NCI-H446 treated with DMSO at 0.1 percent for 48 hours (cell line): ENCODE results near the gene ME2.
"Not testable (repeated sequence)": the region's sequence is repeated elsewhere in the genome, so short reads cannot be mapped to it uniquely, and the experiment has no call there.

Experiments
- DNase-seq: peaks from one replicate; lab custom pipeline; 2025; lab: John Stamatoyannopoulos, UW

The ME2 gene

GRCh38 chr18:50878345-50879301, at the start of gene ME2:
ME2 (plus strand) TSS chr18:50879118; CDS start chr18:50895821, 16,703 bp downstream.
- DNase-seq = peak; percentile 80

- DNase-seq = no peak
Observed at GRCh38 chr18:50829644-50830043, 49.3 kb upstream of the ME2 start.

GRCh38 chr18:50830544-50830943, 48.4 kb upstream of the ME2 start:
- no peak for DNase-seq

GRCh38 chr18:50832754-50833153, 46.2 kb upstream of the ME2 start:
- no peak for DNase-seq

DNA sequence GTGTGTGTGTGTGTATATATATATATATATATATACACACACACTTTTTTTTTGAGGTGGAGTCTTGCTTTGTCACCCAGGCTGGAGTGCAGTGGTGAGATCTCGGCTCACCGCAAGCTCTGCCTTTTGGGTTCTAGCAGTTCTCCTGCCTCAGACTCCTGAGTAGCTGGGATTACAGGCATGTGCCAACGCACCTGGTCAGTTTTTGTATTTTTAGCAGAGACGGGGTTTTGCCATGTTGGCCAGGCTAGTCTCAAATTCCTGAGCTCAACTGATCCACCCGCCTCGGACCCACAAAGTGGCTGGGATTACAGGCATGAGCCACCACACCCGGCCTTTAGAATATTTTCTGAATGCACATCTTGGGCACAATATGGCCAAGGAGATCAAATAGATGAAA, 45.4 kb upstream of the ME2 start:
- not testable (repeated sequence) for DNase-seq

- peak; percentile 49 for DNase-seq
Observed at GRCh38 chr18:50836521-50836957, 42.4 kb upstream of the ME2 start.

- no peak for DNase-seq
Observed at GRCh38 chr18:50839341-50839740, 39.6 kb upstream of the ME2 start.

DNA sequence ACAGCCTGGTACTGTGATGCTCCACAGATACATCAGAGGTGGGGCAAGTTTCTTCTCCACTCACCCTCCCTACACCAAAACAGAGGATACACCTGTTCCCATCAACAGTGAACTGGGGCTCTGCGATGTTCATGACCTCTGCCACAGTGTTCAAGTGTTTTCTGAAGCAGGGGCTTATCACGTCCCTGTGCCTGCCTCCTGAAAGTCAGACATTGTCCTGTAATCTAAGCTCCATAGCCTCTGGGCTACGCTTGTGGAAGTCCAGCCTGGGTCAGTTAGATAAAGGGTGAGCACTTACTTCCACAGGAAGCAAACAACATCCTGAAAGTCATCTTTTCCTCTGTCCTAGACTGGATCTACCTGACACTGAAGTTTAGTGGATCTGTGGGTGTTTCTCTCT, 38.9 kb upstream of the ME2 start:
- no peak for DNase-seq

- no peak for DNase-seq
Observed at GRCh38 chr18:50842846-50843245, 36.1 kb upstream of the ME2 start.

DNA sequence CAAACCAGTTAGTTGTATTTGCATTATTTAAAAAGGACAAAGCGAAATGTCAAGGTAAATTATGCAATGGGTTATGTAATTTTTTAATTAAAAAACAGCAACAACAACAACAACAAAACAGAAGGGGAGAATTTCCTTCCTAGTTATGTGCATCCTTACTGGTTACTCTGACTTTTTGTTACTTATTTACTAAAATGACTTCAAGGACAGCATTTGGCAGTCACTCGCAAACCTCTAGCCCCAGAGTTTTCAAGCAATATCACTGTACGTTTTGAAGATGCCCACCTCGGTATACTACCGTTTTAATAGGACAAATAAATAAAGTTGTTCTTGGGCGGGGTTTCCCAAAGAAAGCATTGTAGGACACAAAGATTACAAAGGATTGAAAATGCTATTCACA, 34.4 kb upstream of the ME2 start:
- DNase-seq = no peak

DNA sequence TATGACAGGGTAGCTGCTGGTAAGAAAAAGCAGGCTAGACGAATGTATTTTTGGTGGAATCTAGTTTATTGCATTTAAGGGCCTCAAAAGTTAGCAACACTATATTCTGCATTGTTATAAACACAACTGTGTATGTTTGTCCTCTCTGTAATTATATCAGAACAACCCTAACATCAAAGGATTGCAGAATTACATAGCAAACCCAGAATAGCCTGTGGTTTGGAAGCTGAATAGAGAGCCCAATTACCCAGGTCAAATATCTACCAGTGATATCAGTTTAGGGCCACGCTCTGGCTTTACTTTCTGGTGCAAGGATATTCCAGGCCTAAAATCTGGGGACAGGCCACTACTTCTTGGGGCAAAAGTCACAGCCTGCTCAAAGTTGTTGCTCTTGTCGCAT, 34.0 kb upstream of the ME2 start:
- DNase-seq = no peak

GRCh38 chr18:50847192-50847591, 31.7 kb upstream of the ME2 start:
- DNase-seq = no peak

GRCh38 chr18:50848061-50848551, 30.8 kb upstream of the ME2 start:
- DNase-seq = no peak

- no peak for DNase-seq
Observed at GRCh38 chr18:50848991-50849390, 29.9 kb upstream of the ME2 start.

DNA sequence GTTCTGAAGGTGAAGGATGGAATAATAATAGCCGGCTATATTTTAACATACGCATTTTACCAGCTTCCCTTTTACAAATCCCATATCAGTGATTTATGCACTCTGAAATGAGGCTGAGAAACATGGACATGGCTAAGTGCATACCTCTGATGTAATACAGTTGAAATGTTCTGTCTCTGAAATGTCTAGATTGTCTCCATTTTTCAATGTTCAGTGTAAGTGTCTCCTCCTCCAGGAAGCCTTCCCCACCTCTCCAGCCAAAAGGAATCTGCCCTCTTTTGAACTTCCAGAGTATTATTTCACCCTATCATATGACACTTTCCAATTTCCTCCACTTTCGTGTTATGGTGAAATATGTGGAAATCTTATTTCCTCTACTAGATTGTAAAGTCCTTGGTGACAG, 29.5 kb upstream of the ME2 start:
- DNase-seq = no peak

DNA sequence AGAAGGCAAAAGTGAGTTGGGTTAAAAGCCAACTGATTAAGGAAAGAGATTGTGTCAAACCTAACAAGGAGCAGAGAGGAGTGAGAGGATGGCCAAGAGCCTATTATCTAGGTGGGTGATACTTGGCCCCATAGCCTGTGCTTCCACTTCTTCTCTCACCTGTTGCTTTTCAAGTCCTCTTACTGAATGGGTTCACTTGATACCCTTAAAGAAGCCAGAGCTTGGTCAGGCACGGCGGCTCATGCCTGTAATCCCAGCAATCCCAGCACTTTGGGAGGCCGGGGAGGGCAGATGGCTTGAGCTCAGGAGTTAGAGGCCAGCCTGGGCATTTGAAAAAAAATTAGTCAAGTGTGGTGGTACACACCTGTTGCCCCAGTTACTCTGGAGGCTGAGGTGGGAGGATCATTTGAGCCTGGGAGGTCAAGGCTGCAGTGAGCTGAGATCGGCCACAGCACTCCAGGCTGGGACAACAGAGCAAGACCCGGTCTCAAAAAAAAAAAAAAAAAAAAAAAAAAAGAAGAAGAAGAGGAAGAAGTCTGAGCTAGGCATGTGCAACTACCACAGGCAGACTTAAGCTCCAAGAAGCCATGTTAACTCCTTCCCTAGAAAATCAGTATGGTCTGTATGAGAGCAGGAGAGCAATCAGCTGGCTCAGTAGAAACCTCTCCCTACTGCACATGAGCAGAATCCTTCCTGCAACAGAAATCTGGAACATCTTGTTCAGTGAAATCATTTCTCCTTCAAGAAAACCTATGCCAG, 28.4 kb upstream of the ME2 start:
- DNase-seq = no peak

- no peak for DNase-seq
Observed at GRCh38 chr18:50853863-50854271, 25.1 kb upstream of the ME2 start.

GRCh38 chr18:50855976-50856757, 22.8 kb upstream of the ME2 start:
- DNase-seq = no peak

DNA sequence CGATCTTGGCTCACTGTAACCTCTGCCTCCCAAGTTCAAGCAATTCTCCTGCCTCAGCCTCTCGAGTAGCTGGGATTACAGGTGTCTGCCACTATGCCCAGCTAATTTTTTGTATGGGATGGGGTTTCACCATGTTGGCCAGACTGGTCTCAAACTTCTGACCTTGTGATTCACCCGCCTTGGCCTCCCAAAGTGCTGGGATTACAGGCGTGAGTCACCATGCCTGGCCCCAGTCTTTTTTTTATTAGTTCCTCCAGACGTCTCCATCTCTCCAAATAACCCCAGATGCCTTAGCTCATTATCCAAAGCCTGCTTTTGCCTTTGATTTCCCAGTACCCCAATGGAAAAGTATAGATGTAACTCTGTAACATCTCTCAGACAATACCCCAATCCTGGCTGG, 21.8 kb upstream of the ME2 start:
- DNase-seq = not testable (repeated sequence)

GRCh38 chr18:50857694-50858093, 21.2 kb upstream of the ME2 start:
- no peak for DNase-seq

GRCh38 chr18:50859793-50860555, 18.9 kb upstream of the ME2 start:
- no peak for DNase-seq
